GM21447 (cell line): ENCODE data around the gene PTPRD.

Experiments used
- ATAC-seq: cut with Tn5 transposase; IDR thresholded peaks from one replicate; pipeline ENCODE4 v1.9.1; 2021; ENCODE audit not compliant: unreplicated experiment

PTPRD gene

GRCh38 chr9:8677741-8678140, 1935.1 kb downstream of the PTPRD start:
- no peak for ATAC-seq

- ATAC-seq: no peak
These were observed 1938.3 kb downstream of the PTPRD start for GRCh38 chr9:8674536-8674935.

GRCh38 chr9:8673830-8674229, 1939.0 kb downstream of the PTPRD start:
- ATAC-seq: no peak

- no peak for ATAC-seq
These were observed 1942.1 kb downstream of the PTPRD start for GRCh38 chr9:8670751-8671150.

GRCh38 chr9:8668751-8669150, 1944.1 kb downstream of the PTPRD start:
- ATAC-seq: no peak

- ATAC-seq: no peak
These were observed 1944.6 kb downstream of the PTPRD start for GRCh38 chr9:8668231-8668630.

- no peak for ATAC-seq
These were observed 1946.7 kb downstream of the PTPRD start for GRCh38 chr9:8666060-8666459.

- no peak for ATAC-seq
These were observed 1952.4 kb downstream of the PTPRD start for GRCh38 chr9:8660383-8660782.

GRCh38 chr9:8659108-8659507, 1953.7 kb downstream of the PTPRD start:
- ATAC-seq: no peak

- ATAC-seq: no peak
These were observed 1957.7 kb downstream of the PTPRD start for GRCh38 chr9:8655071-8655470.

- ATAC-seq: no peak
These were observed 1958.9 kb downstream of the PTPRD start for GRCh38 chr9:8653855-8654254.

- no peak for ATAC-seq
These were observed 1959.7 kb downstream of the PTPRD start for GRCh38 chr9:8653111-8653510.

GRCh38 chr9:8652255-8652654, 1960.5 kb downstream of the PTPRD start:
- ATAC-seq: no peak

GRCh38 chr9:8651846-8652215, 1961.0 kb downstream of the PTPRD start:
- ATAC-seq: no peak

- ATAC-seq: no peak
These were observed 1961.5 kb downstream of the PTPRD start for GRCh38 chr9:8651070-8651845.

- no peak for ATAC-seq
These were observed 1963.0 kb downstream of the PTPRD start for GRCh38 chr9:8649807-8650206.

- no peak for ATAC-seq
These were observed 1963.6 kb downstream of the PTPRD start for GRCh38 chr9:8649160-8649559.

GRCh38 chr9:8648271-8648845, 1964.4 kb downstream of the PTPRD start:
- ATAC-seq: no peak

GRCh38 chr9:8647824-8648223, 1965.0 kb downstream of the PTPRD start:
- no peak for ATAC-seq

GRCh38 chr9:8644571-8644970, 1968.2 kb downstream of the PTPRD start:
- ATAC-seq: no peak

- ATAC-seq: no peak
These were observed 1968.9 kb downstream of the PTPRD start for GRCh38 chr9:8643896-8644295.

- ATAC-seq: no peak
These were observed 1969.3 kb downstream of the PTPRD start for GRCh38 chr9:8643464-8643863.

GRCh38 chr9:8640761-8641160, 1972.0 kb downstream of the PTPRD start:
- no peak for ATAC-seq
